Measurements from ENCODE around the gene INVS. TPM values are rescaled to one million over a fixed set of nuclear protein-coding genes. Genes with fewer than 3 reads are reported as not detected.

INVS gene
- total and polyA plus RNA-seq, 12 donors = 1.6 to 8.0 (median 5.5) TPM

GRCh38 chr9:100269656-100270055 is 170.6 kb downstream of the INVS start:
- H3K36me3 ChIP-seq = peaks cover 0 to 64% (median 10%) of the 10 kb centered on the region in 9 donors
- H3K4me1 ChIP-seq = no peaks in the 10 kb centered on the region
- H3K9me3 ChIP-seq = no peaks in the 10 kb centered on the region
- no peak overlapping the region for H3K27ac ChIP-seq
- TF ChIP-seq, protein P1, sequence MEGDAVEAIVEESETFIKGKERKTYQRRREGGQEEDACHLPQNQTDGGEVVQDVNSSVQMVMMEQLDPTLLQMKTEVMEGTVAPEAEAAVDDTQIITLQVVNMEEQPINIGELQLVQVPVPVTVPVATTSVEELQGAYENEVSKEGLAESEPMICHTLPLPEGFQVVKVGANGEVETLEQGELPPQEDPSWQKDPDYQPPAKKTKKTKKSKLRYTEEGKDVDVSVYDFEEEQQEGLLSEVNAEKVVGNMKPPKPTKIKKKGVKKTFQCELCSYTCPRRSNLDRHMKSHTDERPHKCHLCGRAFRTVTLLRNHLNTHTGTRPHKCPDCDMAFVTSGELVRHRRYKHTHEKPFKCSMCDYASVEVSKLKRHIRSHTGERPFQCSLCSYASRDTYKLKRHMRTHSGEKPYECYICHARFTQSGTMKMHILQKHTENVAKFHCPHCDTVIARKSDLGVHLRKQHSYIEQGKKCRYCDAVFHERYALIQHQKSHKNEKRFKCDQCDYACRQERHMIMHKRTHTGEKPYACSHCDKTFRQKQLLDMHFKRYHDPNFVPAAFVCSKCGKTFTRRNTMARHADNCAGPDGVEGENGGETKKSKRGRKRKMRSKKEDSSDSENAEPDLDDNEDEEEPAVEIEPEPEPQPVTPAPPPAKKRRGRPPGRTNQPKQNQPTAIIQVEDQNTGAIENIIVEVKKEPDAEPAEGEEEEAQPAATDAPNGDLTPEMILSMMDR (IDR thresholded peaks at IDR 0.05) = no peak
- intact Hi-C loops (cut with DNase I) = no loop called here
- 97 to 100% methylated on average over 1 of the region's 1 CpG for WGBS, 2 donors
- no peaks in the 10 kb centered on the region for H3K27me3 ChIP-seq
- no peak for ATAC-seq
- DNase-seq = no peak
- H3K4me3 ChIP-seq = no peak overlapping the region

GRCh38 chr9:100277166-100277979 is 178.3 kb downstream of the INVS start:
- intact Hi-C loops (cut with DNase I) = no loop called here
- no peak overlapping the region for H3K27ac ChIP-seq
- H3K4me3 ChIP-seq = no peak overlapping the region
- DNase-seq (no peak), ATAC-seq (no peak)
- no peaks in the 10 kb centered on the region for H3K27me3 ChIP-seq
- no peaks in the 10 kb centered on the region for H3K9me3 ChIP-seq
- peaks cover 0 to 80% (median 7%) of the 10 kb centered on the region in 9 donors for H3K36me3 ChIP-seq
- no peaks in the 10 kb centered on the region for H3K4me1 ChIP-seq
- TF ChIP-seq, protein P1 (IDR thresholded peaks at IDR 0.05) = no peak
- WGBS, 2 donors = 67 to 70% methylated on average over 5 of the region's 5 CpGs

- intact Hi-C loops (cut with DNase I) = no loop called here
- WGBS, 2 donors = 90% methylated on average over 2 of the region's 2 CpGs
Measured at GRCh38 chr9:100281066-100281465, 182.0 kb downstream of the INVS start.

GRCh38 chr9:100281676-100282387 is 182.8 kb downstream of the INVS start:
- no peak for ATAC-seq
- Histone ChIP-seq H3K27ac (no peak overlapping the region), H3K9me3 (peaks cover 0 to 18% (median 0%) of the 10 kb centered on the region in 11 donors), H3K4me1 (no peaks in the 10 kb centered on the region), H3K27me3 (no peaks in the 10 kb centered on the region), H3K4me3 (no peak overlapping the region), H3K36me3 (peaks cover 0 to 75% (median 28%) of the 10 kb centered on the region in 9 donors)
- 80 to 84% methylated on average over 7 of the region's 7 CpGs for WGBS, 2 donors
- DNase-seq = no peak
- intact Hi-C loops (cut with DNase I) = no loop called here
- TF ChIP-seq, protein P1 (IDR thresholded peaks at IDR 0.05) = no peak

More at GRCh38 chr9:100281066-100281465, 182.0 kb downstream of the INVS start:
- Histone ChIP-seq H3K4me1 (no peaks in the 10 kb centered on the region), H3K9me3 (peaks cover 0 to 18% (median 0%) of the 10 kb centered on the region in 11 donors), H3K4me3 (no peak overlapping the region), H3K36me3 (peaks cover 0 to 72% (median 28%) of the 10 kb centered on the region in 9 donors), H3K27me3 (no peaks in the 10 kb centered on the region), H3K27ac (no peak overlapping the region)
- DNase-seq = no peak
- no peak for ATAC-seq
- TF ChIP-seq, protein P1 (IDR thresholded peaks at IDR 0.05) = no peak

All from heart right ventricle (tissue), 16 donors.